Gastroesophageal sphincter (tissue), 3 donors: Measurements from ENCODE around the gene NOTCH2NLA.
"Not testable (repeated sequence)": the region's sequence is repeated elsewhere in the genome, so short reads cannot be mapped to it uniquely, and the experiment has no call there.

Source experiments
- POLR2AphosphoS5 ChIP-seq: sonication (generic); formaldehyde crosslinking; IDR thresholded peaks from one replicate; pipeline ENCODE4 v1.6.1; 2017; ENCODE audit warnings: antibody characterized with exemption
- TF ChIP-seq, protein P1 (sequence below), 4 experiments: fragments of 200-600 bp in 2 of 4; fragments of 450-650 bp in 2 of 4; sonication (generic) in 1 of 4; IDR thresholded peaks; one replicate each; pipeline ENCODE4 v1.5.1; 2017 to 2019; ENCODE audit warnings: antibody characterized with exemption in 4 of 4, mild to moderate bottlenecking in 2 of 4, moderate library complexity in 2 of 4

- not testable (repeated sequence) for TF ChIP-seq POLR2AphosphoS5
- TF ChIP-seq, protein P1, sequence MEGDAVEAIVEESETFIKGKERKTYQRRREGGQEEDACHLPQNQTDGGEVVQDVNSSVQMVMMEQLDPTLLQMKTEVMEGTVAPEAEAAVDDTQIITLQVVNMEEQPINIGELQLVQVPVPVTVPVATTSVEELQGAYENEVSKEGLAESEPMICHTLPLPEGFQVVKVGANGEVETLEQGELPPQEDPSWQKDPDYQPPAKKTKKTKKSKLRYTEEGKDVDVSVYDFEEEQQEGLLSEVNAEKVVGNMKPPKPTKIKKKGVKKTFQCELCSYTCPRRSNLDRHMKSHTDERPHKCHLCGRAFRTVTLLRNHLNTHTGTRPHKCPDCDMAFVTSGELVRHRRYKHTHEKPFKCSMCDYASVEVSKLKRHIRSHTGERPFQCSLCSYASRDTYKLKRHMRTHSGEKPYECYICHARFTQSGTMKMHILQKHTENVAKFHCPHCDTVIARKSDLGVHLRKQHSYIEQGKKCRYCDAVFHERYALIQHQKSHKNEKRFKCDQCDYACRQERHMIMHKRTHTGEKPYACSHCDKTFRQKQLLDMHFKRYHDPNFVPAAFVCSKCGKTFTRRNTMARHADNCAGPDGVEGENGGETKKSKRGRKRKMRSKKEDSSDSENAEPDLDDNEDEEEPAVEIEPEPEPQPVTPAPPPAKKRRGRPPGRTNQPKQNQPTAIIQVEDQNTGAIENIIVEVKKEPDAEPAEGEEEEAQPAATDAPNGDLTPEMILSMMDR (IDR thresholded peaks at IDR 0.05), result not testable (repeated sequence)
Measured at GRCh38 chr1:146264761-146265160, 35.9 kb upstream of the NOTCH2NLA start.
